CD4-positive, alpha-beta memory T cell (primary cell): Measurements from ENCODE around the gene INPP5B. TPM values are rescaled to one million over a fixed set of nuclear protein-coding genes. Genes with fewer than 3 reads are reported as not detected.
A peak's percentile ranks its signal among the peaks of the same experiment; 100 is the strongest.
"Not testable (repeated sequence)": the region's sequence is repeated elsewhere in the genome, so short reads cannot be mapped to it uniquely, and the experiment has no call there.

Experiments used
- CTCF ChIA-PET: fragments of 350-600 bp; sonication (Branson Sonifier 250); formaldehyde crosslinking; loops from one replicate; lab custom pipeline; 2021; ENCODE audit warnings: inconsistent platforms; ENCODE audit not compliant: partially characterized antibody; lab: Charles Lee
- POLR2A ChIA-PET: fragments of 350-600 bp; sonication (Branson Sonifier 250); formaldehyde crosslinking; loops from one replicate; lab custom pipeline; 2021; ENCODE audit not compliant: partially characterized antibody; lab: Charles Lee
- DNase-seq, 5 donors: peaks; one replicate each; pipeline versions ENCODE4 v3.0.0 to v3.0.0-alpha.2; 2020 to 2022; ENCODE audit warnings: mixed read lengths in 1 of 5
- H3K27ac ChIP-seq: one replicate; pipeline ENCODE4 v1.7.0; 2013; ENCODE audit warnings: low read depth, low read length
- H3K27me3 ChIP-seq: 2 replicates; pipeline ENCODE4 v1.7.0; 2013; ENCODE audit warnings: mild to moderate bottlenecking, low read length, moderate library complexity; ENCODE audit not compliant: insufficient read depth
- H3K36me3 ChIP-seq: 2 replicates; pipeline ENCODE4 v1.7.0; 2013; ENCODE audit warnings: mild to moderate bottlenecking, low read length, moderate library complexity; ENCODE audit not compliant: insufficient read depth
- H3K4me1 ChIP-seq: 2 replicates; pipeline ENCODE4 v1.7.0; 2013; ENCODE audit warnings: mild to moderate bottlenecking, low read length, moderate library complexity; ENCODE audit not compliant: insufficient read depth
- H3K4me3 ChIP-seq, 2 donors: one replicate each; pipeline ENCODE4 v1.7.0; 2013; ENCODE audit warnings: low read length in 2 of 2, mild to moderate bottlenecking in 1 of 2
- H3K9me3 ChIP-seq, 2 donors: one replicate each; pipeline ENCODE4 v1.7.0; 2013; ENCODE audit warnings: low read length in 2 of 2, control low read depth in 1 of 2; ENCODE audit not compliant: control insufficient read depth in 1 of 2
- H3K27ac Mint-ChIP-seq, 7 donors: one replicate each; pipeline ENCODE4 v1.8.0; 2020 to 2021; ENCODE audit warnings: mixed read lengths in 7 of 7, mild to moderate bottlenecking in 6 of 7, inconsistent platforms in 3 of 7, moderate library complexity in 3 of 7
- H3K27me3 Mint-ChIP-seq, 2 donors: one replicate each; pipeline ENCODE4 v1.8.0; 2020 to 2021; ENCODE audit warnings: mixed read lengths in 2 of 2
- H3K36me3 Mint-ChIP-seq, 2 donors: one replicate each; pipeline ENCODE4 v1.8.0; 2020 to 2021; ENCODE audit warnings: mixed read lengths in 2 of 2, inconsistent platforms in 1 of 2, mild to moderate bottlenecking in 1 of 2
- H3K4me1 Mint-ChIP-seq, 4 donors: one replicate each; pipeline ENCODE4 v1.8.0; 2020 to 2021; ENCODE audit warnings: mixed read lengths in 4 of 4, mild to moderate bottlenecking in 1 of 4
- H3K4me3 Mint-ChIP-seq, 8 donors: one replicate each; pipeline ENCODE4 v1.8.0; 2020 to 2021; ENCODE audit warnings: mixed read lengths in 8 of 8, mild to moderate bottlenecking in 7 of 8, moderate library complexity in 6 of 8, inconsistent platforms in 3 of 8
- H3K9me3 Mint-ChIP-seq, 8 donors: one replicate each; pipeline ENCODE4 v1.8.0; 2020 to 2021; ENCODE audit warnings: mixed read lengths in 8 of 8, mild to moderate bottlenecking in 5 of 8, inconsistent platforms in 3 of 8, moderate library complexity in 1 of 8
- intact Hi-C: fragments of 100-400 bp; cut with micrococcal nuclease; formaldehyde crosslinking; loops from one replicate; pipeline ENCODE4 v1.15.1; 2023
- polyA plus RNA-seq, 2 donors: library from polyadenylated mRNA; unstranded; fragments of 300-500 nt; fragmentation: Illumina TruSeq; gene quantifications; one replicate each; pipeline ENCODE4 v1.2.3, GENCODE V29; 2021
- total RNA-seq, 2 experiments: library from RNA; stranded (reverse); gene quantifications; one replicate each; pipeline ENCODE4 v1.2.3, GENCODE V29; 2021

The INPP5B gene
- total and polyA plus RNA-seq, 4 experiments from 2014 or later = 8.9 to 35.7 (median 26.2) TPM

DNA sequence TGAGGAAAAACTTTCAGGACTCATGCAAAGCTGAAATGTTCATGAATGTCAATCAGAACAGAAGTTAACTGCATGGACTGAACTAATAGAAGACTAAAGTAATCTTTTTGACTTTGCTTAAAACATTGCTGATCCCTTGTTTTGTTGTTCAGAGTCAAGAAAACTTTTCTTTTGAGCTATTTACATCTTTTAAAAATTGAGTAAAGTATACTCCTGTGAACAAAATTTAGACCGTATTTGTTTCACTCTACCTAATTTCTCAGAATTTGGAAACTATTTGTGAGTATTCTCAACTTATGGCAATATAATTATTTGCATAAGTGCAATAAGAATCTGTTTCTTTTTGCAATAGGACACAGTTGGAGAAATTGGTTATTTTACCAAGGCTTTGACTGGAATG is 41.1 kb downstream of the INPP5B start:
- no peak overlapping the region for H3K4me3 ChIP-seq
- H3K36me3 ChIP-seq = no peaks in the 10 kb centered on the region
- peaks cover 0 to 22% (median 11%) of the 10 kb centered on the region in 8 donors for H3K9me3 Mint-ChIP-seq
- peaks cover 7 to 23% (median 9%) of the 10 kb centered on the region in 4 donors for H3K4me1 Mint-ChIP-seq
- H3K4me3 Mint-ChIP-seq = no peak overlapping the region
- H3K27ac ChIP-seq = no peak overlapping the region
- intact Hi-C loops = no loop called here
- POLR2A ChIA-PET = no interaction called here
- H3K36me3 Mint-ChIP-seq = peaks cover 19 to 39% of the 10 kb centered on the region in 2 donors
- H3K9me3 ChIP-seq = no peaks in the 10 kb centered on the region
- H3K4me1 ChIP-seq = no peaks in the 10 kb centered on the region
- H3K27me3 Mint-ChIP-seq = no peaks in the 10 kb centered on the region
- H3K27me3 ChIP-seq = no peaks in the 10 kb centered on the region
- DNase-seq = no peak
- CTCF ChIA-PET = interaction anchor here (0.5 kb wide), 1 partner anchor 120 kb away, joined by 3 read pairs; no protein-coding TSS in a partner anchor
- H3K27ac Mint-ChIP-seq = no peak overlapping the region

DNA sequence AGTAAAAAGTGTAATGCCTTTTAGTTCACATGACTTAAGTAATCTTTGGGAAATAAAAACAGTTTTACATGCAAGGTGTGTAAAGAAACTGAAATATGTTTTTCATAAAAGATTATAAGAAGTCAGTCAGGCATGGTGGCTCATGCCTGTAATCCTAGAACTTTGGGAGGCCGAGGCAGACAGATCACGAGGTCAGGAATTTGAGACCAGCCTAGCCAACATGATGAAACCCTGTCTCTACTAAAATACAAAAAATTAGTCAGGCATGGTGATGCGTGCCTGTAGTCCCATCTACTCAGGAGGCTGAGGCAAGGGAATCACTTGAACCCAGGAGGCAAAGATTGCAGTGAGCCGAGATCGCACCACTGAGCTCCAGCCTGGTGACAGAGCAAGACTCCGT is 42.9 kb downstream of the INPP5B start:
- H3K4me3 Mint-ChIP-seq, H3K27ac ChIP-seq, intact Hi-C loops, H3K36me3 ChIP-seq, DNase-seq, H3K4me1 ChIP-seq, H3K9me3 ChIP-seq, POLR2A ChIA-PET, H3K4me3 ChIP-seq, H3K27ac Mint-ChIP-seq, CTCF ChIA-PET, H3K27me3 ChIP-seq, H3K27me3 Mint-ChIP-seq: not testable (repeated sequence)
- Mint-ChIP-seq H3K4me1 (peaks cover 7 to 14% (median 7%) of the 10 kb centered on the region in 4 donors), H3K36me3 (peaks cover 19 to 30% of the 10 kb centered on the region in 2 donors), H3K9me3 (peaks cover 0 to 21% (median 10%) of the 10 kb centered on the region in 8 donors)

DNA sequence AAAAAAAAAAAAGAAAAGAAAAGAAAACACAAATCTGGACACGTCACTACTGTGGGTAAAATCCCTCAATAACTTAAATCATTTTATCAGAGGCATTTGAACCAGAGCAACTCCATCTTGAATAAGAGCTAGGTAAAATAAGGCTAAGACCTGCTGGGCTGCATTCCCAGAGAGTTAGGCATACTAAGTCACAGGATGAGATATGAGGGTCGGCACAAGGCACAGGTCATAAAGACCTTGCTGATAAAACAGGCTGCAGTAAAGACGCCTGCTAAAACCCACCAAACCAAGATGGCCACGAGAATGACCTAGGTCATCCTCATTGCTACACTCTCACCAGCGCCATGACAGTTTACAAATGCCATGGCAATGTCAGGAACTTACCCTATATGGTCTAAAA is 43.9 kb downstream of the INPP5B start:
- no peaks in the 10 kb centered on the region for H3K4me1 ChIP-seq
- no peak overlapping the region for H3K27ac Mint-ChIP-seq
- H3K4me3 ChIP-seq = no peak overlapping the region
- ChIA-PET CTCF (no interaction called here), POLR2A (interaction anchor here (1.0 kb wide), 1 partner anchor 15 kb away, joined by 3 read pairs; no protein-coding TSS in a partner anchor)
- no peaks in the 10 kb centered on the region for H3K27me3 ChIP-seq
- H3K36me3 ChIP-seq = no peaks in the 10 kb centered on the region
- intact Hi-C loops = no loop called here
- DNase-seq = no peak
- no peaks in the 10 kb centered on the region for H3K9me3 ChIP-seq
- peaks cover 19 to 20% of the 10 kb centered on the region in 2 donors for H3K36me3 Mint-ChIP-seq
- H3K27ac ChIP-seq = no peak overlapping the region
- H3K27me3 Mint-ChIP-seq = no peaks in the 10 kb centered on the region
- peaks cover 2 to 9% (median 3%) of the 10 kb centered on the region in 4 donors for H3K4me1 Mint-ChIP-seq
- no peak overlapping the region for H3K4me3 Mint-ChIP-seq
- H3K9me3 Mint-ChIP-seq = peaks cover 0 to 15% (median 7%) of the 10 kb centered on the region in 8 donors

DNA sequence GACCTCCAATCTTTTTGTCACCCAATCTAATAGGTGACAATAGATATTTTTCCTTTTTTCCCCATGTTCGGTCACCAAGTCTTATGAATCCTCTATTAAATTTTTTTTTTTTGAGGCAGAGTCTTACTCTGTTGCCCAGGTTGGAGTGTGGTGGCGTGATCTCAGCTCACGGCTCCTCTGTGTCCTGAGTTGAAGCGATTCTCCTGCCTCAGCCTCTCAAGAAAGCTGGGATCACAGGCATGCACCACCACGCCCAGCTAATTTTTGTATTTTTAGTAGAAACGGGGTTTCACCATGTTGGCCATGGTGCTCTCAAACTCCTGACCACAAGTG is 45.0 kb downstream of the INPP5B start:
- peaks cover 12 to 13% of the 10 kb centered on the region in 2 donors for H3K36me3 Mint-ChIP-seq
- H3K27ac Mint-ChIP-seq = peak overlapping the region in 5 of 7 donors; percentile 36 to 77 (median 69)
- Histone ChIP-seq H3K4me1 (no peaks in the 10 kb centered on the region), H3K27me3 (no peaks in the 10 kb centered on the region), H3K27ac (no peak overlapping the region), H3K36me3 (no peaks in the 10 kb centered on the region), H3K9me3 (no peaks in the 10 kb centered on the region), H3K4me3 (no peak overlapping the region)
- CTCF ChIA-PET = no interaction called here
- POLR2A ChIA-PET = interaction anchor here (1.0 kb wide), 1 partner anchor 14 kb away, joined by 3 read pairs; no protein-coding TSS in a partner anchor
- intact Hi-C loops = no loop called here
- H3K4me3 Mint-ChIP-seq = no peak overlapping the region
- DNase-seq = no peak
- peaks cover 0 to 10% (median 3%) of the 10 kb centered on the region in 8 donors for H3K9me3 Mint-ChIP-seq
- H3K27me3 Mint-ChIP-seq = no peaks in the 10 kb centered on the region
- H3K4me1 Mint-ChIP-seq = peaks cover 0 to 9% (median 2%) of the 10 kb centered on the region in 4 donors

DNA sequence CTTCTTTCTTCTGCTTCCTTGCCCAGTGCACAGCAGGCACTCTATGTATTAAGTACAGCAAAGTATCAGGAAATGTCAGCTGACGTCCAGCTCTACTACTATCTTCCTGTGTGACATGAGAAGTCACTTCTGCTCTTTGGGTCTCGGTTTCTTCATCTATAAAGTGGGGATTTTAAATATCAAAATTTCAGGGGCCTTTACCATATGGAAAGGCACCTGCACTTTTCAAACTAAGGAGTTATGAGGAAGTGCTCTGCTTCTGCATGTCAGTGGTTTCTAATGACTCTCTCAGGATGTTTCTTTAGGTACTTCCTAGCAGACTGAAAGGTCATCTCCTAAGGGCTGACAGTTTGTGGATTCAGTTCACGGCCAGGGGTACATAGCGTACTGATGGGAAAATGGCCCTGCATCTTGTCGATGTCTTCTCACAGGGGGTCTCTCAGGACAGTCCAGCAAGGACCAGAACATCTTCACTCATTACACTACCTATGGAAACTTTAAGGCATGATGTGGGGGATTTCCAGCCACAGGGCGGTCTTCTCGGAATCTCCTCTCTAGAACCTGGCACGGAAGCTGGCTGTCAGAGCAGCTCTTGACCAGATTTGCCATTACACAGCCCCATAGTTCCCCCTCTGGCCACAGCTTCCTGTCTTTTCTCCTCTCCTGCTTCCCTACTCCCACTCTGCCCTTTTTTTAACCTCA is 45.5 kb downstream of the INPP5B start:
- H3K27ac Mint-ChIP-seq = peak overlapping the region; percentile 21 to 70 (median 42)
- POLR2A ChIA-PET = no interaction called here

DNA sequence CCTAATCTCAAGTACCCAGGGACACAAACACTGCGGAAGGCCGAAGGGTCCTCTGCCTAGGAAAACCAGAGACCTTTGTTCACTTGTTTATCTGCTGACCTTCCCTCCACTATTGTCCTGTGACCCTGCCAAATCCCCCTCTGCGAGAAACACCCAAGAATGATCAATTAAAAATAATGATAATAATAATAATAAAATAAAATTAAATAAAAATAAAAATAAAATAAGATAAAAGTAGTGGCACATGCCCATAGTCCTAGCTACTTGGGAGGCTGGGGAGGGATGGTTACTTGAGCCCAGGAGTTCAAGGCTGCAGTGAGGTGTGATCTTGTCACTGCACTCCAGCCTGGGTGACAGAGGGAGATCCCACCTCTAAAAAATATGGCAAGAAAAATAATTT is 49.3 kb downstream of the INPP5B start:
- CTCF ChIA-PET, H3K27me3 ChIP-seq, DNase-seq, H3K9me3 Mint-ChIP-seq, H3K27me3 Mint-ChIP-seq, H3K9me3 ChIP-seq, H3K4me3 ChIP-seq, H3K4me1 ChIP-seq, H3K27ac Mint-ChIP-seq, POLR2A ChIA-PET, H3K4me3 Mint-ChIP-seq, H3K4me1 Mint-ChIP-seq, H3K36me3 ChIP-seq, intact Hi-C loops, H3K27ac ChIP-seq: not testable (repeated sequence)
- H3K36me3 Mint-ChIP-seq = peaks cover 12 to 20% of the 10 kb centered on the region in 2 donors

More for the DNA sequence above, 45.5 kb downstream of the INPP5B start:
- no peaks in the 10 kb centered on the region for H3K27me3 ChIP-seq
- Mint-ChIP-seq H3K9me3 (peaks cover 0 to 7% (median 1%) of the 10 kb centered on the region in 8 donors), H3K36me3 (peaks cover 10 to 11% of the 10 kb centered on the region in 2 donors), H3K4me3 (no peak overlapping the region), H3K4me1 (peaks cover 0 to 9% (median 2%) of the 10 kb centered on the region in 4 donors), H3K27me3 (no peaks in the 10 kb centered on the region)
- DNase-seq = no peak
- H3K27ac ChIP-seq = no peak overlapping the region
- intact Hi-C loops = no loop called here
- no peaks in the 10 kb centered on the region for H3K36me3 ChIP-seq
- CTCF ChIA-PET = no interaction called here
- H3K4me3 ChIP-seq = no peak overlapping the region
- no peaks in the 10 kb centered on the region for H3K4me1 ChIP-seq
- no peaks in the 10 kb centered on the region for H3K9me3 ChIP-seq

DNA sequence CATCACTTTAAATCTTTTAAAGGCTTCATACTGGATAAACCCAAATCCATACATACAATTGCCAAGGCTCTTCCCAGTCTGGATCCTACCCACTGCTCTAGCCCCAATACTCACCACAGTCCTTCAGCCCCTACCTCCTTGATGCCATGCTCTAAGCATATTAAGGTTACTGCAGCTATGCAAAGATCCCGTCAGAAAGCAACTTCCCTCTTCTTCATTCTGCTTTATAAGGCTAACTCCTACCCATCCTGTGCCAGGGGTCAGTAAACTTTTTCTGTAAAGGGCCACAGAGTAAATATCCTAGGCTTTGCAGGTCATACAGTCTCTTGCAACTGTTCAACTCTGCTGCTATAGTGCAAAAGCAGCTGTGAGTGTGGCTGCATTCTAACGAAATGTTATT is 53.2 kb downstream of the INPP5B start:
- POLR2A ChIA-PET = no interaction called here
- Mint-ChIP-seq H3K27ac (peak overlapping the region in 2 of 7 donors; percentile 7 to 55), H3K4me3 (no peak overlapping the region), H3K27me3 (no peaks in the 10 kb centered on the region), H3K9me3 (peaks cover 0 to 3% (median 0%) of the 10 kb centered on the region in 8 donors), H3K36me3 (peaks cover 16 to 27% of the 10 kb centered on the region in 2 donors), H3K4me1 (peaks cover 2 to 5% (median 4%) of the 10 kb centered on the region in 4 donors)
- H3K36me3 ChIP-seq = peaks cover 14% of the 10 kb centered on the region
- H3K27ac ChIP-seq = no peak overlapping the region
- H3K9me3 ChIP-seq = no peaks in the 10 kb centered on the region
- H3K4me3 ChIP-seq = no peak overlapping the region
- no peak for DNase-seq
- intact Hi-C loops = loop anchor here (5.0 kb wide), 1 partner anchor 944 kb away; no protein-coding TSS in a partner anchor
- no peaks in the 10 kb centered on the region for H3K4me1 ChIP-seq
- H3K27me3 ChIP-seq = no peaks in the 10 kb centered on the region
- CTCF ChIA-PET = interaction anchor here (1.7 kb wide), 1 partner anchor 37 kb away, joined by 4 read pairs; no protein-coding TSS in a partner anchor
